Astrocyte (in vitro differentiated cells and primary cell): Measurements from ENCODE around the gene DUSP1. TPM values are rescaled to one million over a fixed set of nuclear protein-coding genes. Genes with fewer than 3 reads are reported as not detected.

Experiments
- DNase-seq: peaks from one replicate; pipeline ENCODE4 v3.0.0-alpha.2; 2010; ENCODE audit warnings: low read depth
- FAIRE-seq: peaks from 2 replicates; lab custom pipeline; 2011; peaks lifted over from hg19 to GRCh38; lab: Jason Lieb, UNC
- H2AFZ ChIP-seq: 2 replicates; pipeline ENCODE4 v1.6.0; 2012; ENCODE audit warnings: low read depth, low read length, inconsistent platforms
- H3K27ac ChIP-seq: 2 replicates; pipeline ENCODE4 v1.5.1; 2011; ENCODE audit warnings: low read depth, low read length, inconsistent platforms
- H3K27me3 ChIP-seq: 2 replicates; pipeline ENCODE4 v1.6.0; 2011; ENCODE audit warnings: low read length, inconsistent platforms; ENCODE audit not compliant: insufficient read depth
- H3K36me3 ChIP-seq: 2 replicates; pipeline ENCODE4 v1.5.1; 2011; ENCODE audit warnings: low read length, inconsistent platforms; ENCODE audit not compliant: insufficient read depth
- H3K4me1 ChIP-seq: 2 replicates; pipeline ENCODE4 v1.5.1; 2011; ENCODE audit warnings: low read length, inconsistent platforms; ENCODE audit not compliant: insufficient read depth
- H3K4me2 ChIP-seq: 2 replicates; pipeline ENCODE4 v1.6.0; 2012; ENCODE audit warnings: low read length, inconsistent platforms
- H3K4me3 ChIP-seq: 2 replicates; pipeline ENCODE4 v1.5.1; 2011; ENCODE audit warnings: low read depth, mild to moderate bottlenecking, low read length, inconsistent platforms; ENCODE audit not compliant: insufficient read depth
- H3K79me2 ChIP-seq: 2 replicates; pipeline ENCODE4 v1.6.0; 2012; ENCODE audit warnings: mild to moderate bottlenecking, low read length, inconsistent platforms; ENCODE audit not compliant: insufficient read depth
- H3K9ac ChIP-seq: 2 replicates; pipeline ENCODE4 v1.6.0; 2012; ENCODE audit warnings: mild to moderate bottlenecking, low read length, inconsistent platforms
- H3K9me3 ChIP-seq: 2 replicates; pipeline ENCODE4 v1.5.1; 2012; ENCODE audit warnings: low read depth, mild to moderate bottlenecking, low read length, inconsistent platforms; ENCODE audit not compliant: insufficient read depth
- H4K20me1 ChIP-seq: 2 replicates; pipeline ENCODE4 v1.6.0; 2012; ENCODE audit warnings: low read length, inconsistent platforms; ENCODE audit not compliant: insufficient read depth
- H3K27ac Mint-ChIP-seq: one replicate; pipeline ENCODE4 v1.8.0; 2021; ENCODE audit warnings: mild to moderate bottlenecking, mixed read lengths; ENCODE audit not compliant: unreplicated experiment
- H3K27me3 Mint-ChIP-seq: one replicate; pipeline ENCODE4 v1.8.0; 2021; ENCODE audit warnings: low read depth, mixed read lengths; ENCODE audit not compliant: unreplicated experiment
- H3K36me3 Mint-ChIP-seq: one replicate; pipeline ENCODE4 v1.8.0; 2021; ENCODE audit warnings: low read depth, mixed read lengths; ENCODE audit not compliant: unreplicated experiment
- H3K4me1 Mint-ChIP-seq: one replicate; pipeline ENCODE4 v1.8.0; 2021; ENCODE audit warnings: low read depth, mixed read lengths; ENCODE audit not compliant: unreplicated experiment
- H3K4me3 Mint-ChIP-seq: one replicate; pipeline ENCODE4 v1.8.0; 2021; ENCODE audit warnings: mild to moderate bottlenecking, moderate library complexity, mixed read lengths; ENCODE audit not compliant: unreplicated experiment
- H3K9me3 Mint-ChIP-seq: one replicate; pipeline ENCODE4 v1.8.0; 2021; ENCODE audit warnings: mild to moderate bottlenecking, mixed read lengths; ENCODE audit not compliant: unreplicated experiment
- EZH2 ChIP-seq: IDR thresholded peaks from 2 replicates; pipeline ENCODE4 v1.6.1; 2012; ENCODE audit warnings: mild to moderate bottlenecking, low read length, inconsistent platforms; ENCODE audit not compliant: insufficient read depth
- total RNA-seq: library from RNA; stranded (reverse); gene quantifications from 2 replicates; pipeline ENCODE4 v1.2.1, GENCODE V29; 2021
- TF ChIP-seq, protein P1 (sequence below): IDR thresholded peaks from 2 replicates; pipeline ENCODE4 v1.5.1; 2011; ENCODE audit warnings: low read depth, mild to moderate bottlenecking, inconsistent platforms, low read length, moderate library complexity; ENCODE audit not compliant: insufficient read depth

DUSP1 gene
- total RNA-seq, 1 donor from 2014 or later: 90.1 TPM

DNA sequence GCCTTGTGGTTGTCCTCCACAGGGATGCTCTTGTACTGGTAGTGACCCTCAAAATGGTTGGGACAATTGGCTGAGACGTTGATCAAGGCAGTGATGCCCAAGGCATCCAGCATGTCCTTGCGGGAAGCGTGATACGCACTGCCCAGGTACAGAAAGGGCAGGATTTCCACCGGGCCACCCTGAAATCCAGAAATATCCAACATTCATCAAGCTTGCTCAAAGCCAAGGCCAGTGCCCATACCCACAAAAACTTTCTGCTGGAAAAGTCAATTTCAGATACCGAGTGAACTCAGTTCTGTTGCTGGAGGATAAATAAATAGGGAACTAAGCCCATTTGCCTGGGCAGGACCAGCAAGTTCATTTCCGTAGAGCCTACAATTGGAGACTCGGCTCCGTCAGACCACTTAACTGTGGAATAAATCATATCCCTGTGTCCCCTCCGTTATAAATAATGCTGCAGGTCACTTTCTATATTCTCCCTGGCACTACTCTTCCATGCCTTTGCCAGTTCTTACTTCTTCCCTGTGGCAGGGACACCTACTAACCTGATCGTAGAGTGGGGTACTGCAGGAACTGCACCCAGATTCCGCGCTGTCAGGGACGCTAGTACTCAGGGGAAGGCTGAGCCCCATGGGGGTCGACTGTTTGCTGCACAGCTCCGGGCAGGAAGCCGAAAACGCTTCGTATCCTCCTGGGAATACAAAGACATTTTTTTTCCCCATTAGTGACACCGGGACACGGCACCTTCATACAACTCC, 1.2 kb downstream of the DUSP1 start:
- no peaks in the 10 kb centered on the region for H3K27me3 Mint-ChIP-seq
- peak overlapping the region; percentile 93 for H3K27ac Mint-ChIP-seq
- Histone ChIP-seq H3K36me3 (peaks cover 25% of the 10 kb centered on the region), H3K27ac (peak overlapping the region; percentile 95), H3K4me2 (peak overlapping the region; percentile 91), H3K9ac (peak overlapping the region; percentile 98), H3K79me2 (peaks cover 38% of the 10 kb centered on the region), H4K20me1 (peaks cover 48% of the 10 kb centered on the region), H3K4me1 (peaks cover 55% of the 10 kb centered on the region), H3K9me3 (no peaks in the 10 kb centered on the region), H3K27me3 (no peaks in the 10 kb centered on the region), H2AFZ (no peak overlapping the region), H3K4me3 (peak overlapping the region; percentile 96)
- peaks cover 51% of the 10 kb centered on the region for H3K4me1 Mint-ChIP-seq
- no peak for TF ChIP-seq EZH2
- TF ChIP-seq, protein P1, sequence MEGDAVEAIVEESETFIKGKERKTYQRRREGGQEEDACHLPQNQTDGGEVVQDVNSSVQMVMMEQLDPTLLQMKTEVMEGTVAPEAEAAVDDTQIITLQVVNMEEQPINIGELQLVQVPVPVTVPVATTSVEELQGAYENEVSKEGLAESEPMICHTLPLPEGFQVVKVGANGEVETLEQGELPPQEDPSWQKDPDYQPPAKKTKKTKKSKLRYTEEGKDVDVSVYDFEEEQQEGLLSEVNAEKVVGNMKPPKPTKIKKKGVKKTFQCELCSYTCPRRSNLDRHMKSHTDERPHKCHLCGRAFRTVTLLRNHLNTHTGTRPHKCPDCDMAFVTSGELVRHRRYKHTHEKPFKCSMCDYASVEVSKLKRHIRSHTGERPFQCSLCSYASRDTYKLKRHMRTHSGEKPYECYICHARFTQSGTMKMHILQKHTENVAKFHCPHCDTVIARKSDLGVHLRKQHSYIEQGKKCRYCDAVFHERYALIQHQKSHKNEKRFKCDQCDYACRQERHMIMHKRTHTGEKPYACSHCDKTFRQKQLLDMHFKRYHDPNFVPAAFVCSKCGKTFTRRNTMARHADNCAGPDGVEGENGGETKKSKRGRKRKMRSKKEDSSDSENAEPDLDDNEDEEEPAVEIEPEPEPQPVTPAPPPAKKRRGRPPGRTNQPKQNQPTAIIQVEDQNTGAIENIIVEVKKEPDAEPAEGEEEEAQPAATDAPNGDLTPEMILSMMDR: no peak
- DNase-seq: no peak
- FAIRE-seq: no peak
- no peaks in the 10 kb centered on the region for H3K9me3 Mint-ChIP-seq
- H3K4me3 Mint-ChIP-seq: peak overlapping the region; percentile 99
- H3K36me3 Mint-ChIP-seq: peaks cover 16% of the 10 kb centered on the region

- H3K79me2 ChIP-seq: peaks cover 38% of the 10 kb centered on the region
- H2AFZ ChIP-seq: no peak overlapping the region
- FAIRE-seq: no peak
- H3K27me3 Mint-ChIP-seq: no peaks in the 10 kb centered on the region
- peaks cover 50% of the 10 kb centered on the region for H3K4me1 Mint-ChIP-seq
- peaks cover 16% of the 10 kb centered on the region for H3K36me3 Mint-ChIP-seq
- H3K27ac ChIP-seq: peak overlapping the region; percentile 95
- DNase-seq: no peak
- H3K9ac ChIP-seq: peak overlapping the region; percentile 98
- peak overlapping the region; percentile 96 for H3K4me3 ChIP-seq
- peak overlapping the region; percentile 91 for H3K4me2 ChIP-seq
- H3K27me3 ChIP-seq: no peaks in the 10 kb centered on the region
- no peak for TF ChIP-seq EZH2
- TF ChIP-seq, protein P1: no peak
- H3K27ac Mint-ChIP-seq: peak overlapping the region; percentile 93
- peaks cover 25% of the 10 kb centered on the region for H3K36me3 ChIP-seq
- no peaks in the 10 kb centered on the region for H3K9me3 Mint-ChIP-seq
- no peaks in the 10 kb centered on the region for H3K9me3 ChIP-seq
- peaks cover 55% of the 10 kb centered on the region for H3K4me1 ChIP-seq
- peaks cover 48% of the 10 kb centered on the region for H4K20me1 ChIP-seq
- peak overlapping the region; percentile 99 for H3K4me3 Mint-ChIP-seq
Measured at GRCh38 chr5:172769342-172769615, 1.7 kb downstream of the DUSP1 start.
